HG03097 (cell line): ENCODE results near the gene MCUB.
A peak's percentile ranks its signal among the peaks of the same experiment; 100 is the strongest.

Experiments
- ATAC-seq: cut with Tn5 transposase; IDR thresholded peaks from one replicate; pipeline ENCODE4 v1.9.1; 2021; ENCODE audit not compliant: unreplicated experiment, low FRiP score

The MCUB gene

GRCh38 chr4:109722357-109722756, 162.3 kb downstream of the MCUB start:
- ATAC-seq = no peak

GRCh38 chr4:109723110-109723509, 163.1 kb downstream of the MCUB start:
- no peak for ATAC-seq

DNA sequence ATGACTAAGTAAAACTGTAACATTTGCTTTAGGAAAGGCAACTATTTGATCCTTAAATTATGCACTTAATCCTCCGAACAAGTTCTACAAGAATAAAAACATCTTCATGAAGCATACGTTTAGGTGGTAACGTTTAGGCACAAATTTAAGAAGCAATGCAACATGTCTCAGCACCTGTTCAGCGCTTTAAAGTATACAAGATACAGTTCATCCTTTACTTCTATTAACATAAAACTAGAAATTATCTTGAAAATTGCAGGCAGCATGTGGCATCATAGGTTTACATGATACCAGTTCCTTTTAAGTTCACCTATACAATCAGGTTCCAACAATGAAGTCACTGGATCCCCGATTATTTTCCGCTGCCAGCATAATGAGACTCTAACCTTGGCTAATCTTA, 168.3 kb downstream of the MCUB start:
- ATAC-seq = no peak

DNA sequence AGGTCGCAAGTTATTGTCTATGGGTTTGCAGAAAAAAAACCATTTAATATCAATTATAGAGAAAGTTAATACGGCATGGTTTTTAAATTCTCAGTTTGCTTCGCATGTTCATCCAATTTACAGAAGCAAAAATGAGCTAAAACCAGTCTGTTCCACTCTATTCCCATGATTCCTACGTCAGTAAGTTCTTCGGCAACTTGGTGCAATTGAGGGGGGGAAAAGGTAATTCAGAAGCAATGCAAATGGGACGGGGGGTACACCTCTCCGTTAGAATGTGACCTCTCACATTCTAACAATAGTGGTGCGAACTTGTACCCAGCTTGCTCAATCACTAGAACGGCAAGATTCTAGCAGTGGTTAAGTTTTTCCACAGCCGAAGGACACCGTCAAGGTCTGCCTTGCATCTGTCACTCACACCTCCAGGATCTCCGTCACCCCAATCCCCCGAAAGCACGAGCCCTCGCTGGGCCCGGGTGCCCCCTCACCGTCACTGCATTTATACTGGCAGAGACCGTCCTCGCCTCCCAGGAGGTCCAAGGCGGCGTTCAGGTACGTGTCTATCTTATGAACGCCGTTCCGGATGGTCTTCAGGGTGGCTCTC, 169.2 kb downstream of the MCUB start:
- ATAC-seq = no peak

DNA sequence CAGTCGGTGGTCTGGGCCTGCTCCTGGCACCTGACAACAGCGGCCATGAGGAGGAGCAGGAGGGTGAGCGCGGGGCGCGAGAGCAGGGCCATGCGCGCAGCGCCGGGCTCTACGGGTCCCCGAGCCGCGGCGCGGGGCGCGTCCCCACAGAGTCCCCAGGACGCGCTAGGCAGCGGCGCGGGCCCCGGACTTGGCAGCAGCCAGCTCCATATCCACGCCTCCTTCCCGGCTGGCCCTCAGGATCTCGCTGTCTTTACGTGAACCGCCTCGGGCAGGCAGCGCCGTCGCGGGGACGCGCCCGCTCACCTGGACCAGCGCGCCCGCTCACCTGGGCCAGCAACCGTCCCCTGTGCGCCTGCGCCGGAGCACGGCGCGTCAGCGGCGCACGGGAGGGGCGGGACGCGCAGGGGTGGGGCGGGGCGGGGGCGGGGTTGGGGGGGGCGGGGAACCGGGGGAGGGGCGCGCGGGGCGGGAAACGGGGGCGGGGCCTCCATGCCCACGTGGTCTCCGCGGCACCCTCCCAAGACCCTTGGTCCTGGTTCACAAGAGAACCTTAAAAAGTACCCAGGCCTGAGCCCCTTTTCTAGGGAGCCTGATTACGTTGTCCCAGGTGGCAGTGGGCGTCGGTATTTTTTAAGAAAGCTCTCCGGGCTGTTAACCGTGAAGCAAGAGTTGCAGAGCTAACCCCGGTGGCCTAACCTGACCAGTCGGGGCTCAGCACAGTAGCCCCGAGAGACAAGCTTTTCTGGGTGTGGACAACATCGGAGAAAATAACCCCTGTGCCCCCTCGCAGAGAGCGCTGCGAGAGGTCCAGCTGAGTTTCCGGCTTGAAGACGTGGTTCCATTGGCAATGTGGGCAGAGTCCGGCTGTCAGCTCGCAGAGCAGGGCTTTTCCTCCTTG, 169.9 kb downstream of the MCUB start, which contains the start of gene PLA2G12A:
PLA2G12A (minus strand) TSS at position 353 of the 901 bp plus-strand sequence; CDS start at position 92, 261 bp downstream.
- peak; percentile 77 for ATAC-seq

DNA sequence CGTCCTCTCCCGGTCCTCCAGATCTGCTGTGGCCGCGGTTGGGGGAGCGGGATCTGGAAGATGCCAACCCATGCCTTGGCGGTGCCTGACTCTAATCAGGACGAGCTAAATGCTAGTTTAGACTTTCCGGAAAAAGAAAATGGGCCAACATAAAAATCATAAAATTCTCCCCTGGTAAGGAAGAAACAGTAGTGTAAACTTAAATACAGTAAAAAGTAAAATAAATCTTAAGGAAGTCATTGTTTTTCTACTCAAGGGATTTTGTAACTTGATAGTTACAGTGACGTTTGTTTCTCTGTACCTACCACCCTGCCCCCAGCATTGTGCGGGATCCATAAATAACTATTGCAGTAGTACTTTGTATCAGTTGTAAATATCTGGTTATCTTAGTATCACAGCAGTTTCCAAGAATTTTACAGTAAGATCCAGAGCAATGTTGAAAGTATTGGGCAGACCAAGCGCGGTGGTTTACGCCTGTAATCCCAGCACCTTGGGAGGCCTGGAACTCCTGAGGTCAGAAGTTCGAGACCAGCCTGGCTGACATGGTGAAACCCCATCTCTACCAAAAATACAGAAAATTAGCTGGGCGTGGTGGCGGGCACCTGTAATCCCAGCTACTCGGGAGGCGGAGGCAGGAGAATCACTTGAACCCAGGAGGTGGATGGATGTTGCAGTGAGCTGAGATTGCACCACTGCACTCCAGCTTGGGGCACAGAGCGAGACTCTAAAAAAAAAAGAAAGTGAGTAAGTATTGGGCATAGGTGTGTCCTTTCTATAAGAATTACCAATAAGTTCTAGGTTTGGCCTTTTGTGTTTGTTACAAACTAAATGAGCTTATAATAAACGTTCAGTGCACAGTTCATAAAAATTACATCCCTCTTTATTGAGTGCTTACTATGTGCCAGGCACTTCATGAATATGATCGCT, 170.8 kb downstream of the MCUB start:
- ATAC-seq = no peak

DNA sequence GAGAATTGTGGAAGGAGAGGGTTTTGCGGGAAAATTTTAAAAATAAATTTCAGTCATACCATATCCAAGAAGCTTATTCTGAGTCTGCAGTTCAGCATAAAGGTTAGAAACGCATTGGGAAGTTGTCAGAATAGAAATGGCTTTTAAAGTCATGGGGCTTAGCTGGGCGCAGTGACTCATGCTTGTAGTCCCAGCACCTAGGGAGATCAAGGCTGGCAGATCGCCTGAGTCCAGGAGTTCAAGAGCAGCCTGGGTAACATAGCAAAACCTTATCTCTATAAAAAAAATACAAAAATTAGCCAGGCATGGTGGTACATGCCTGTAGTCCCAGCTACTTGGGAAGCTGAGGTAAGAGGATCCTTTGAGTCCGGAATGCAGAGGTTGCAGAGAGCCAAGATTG, 173.7 kb downstream of the MCUB start:
- no peak for ATAC-seq

- ATAC-seq = no peak
Measured at GRCh38 chr4:109735566-109736365, 175.7 kb downstream of the MCUB start.
